ENCODE measurements around the gene LRSAM1.

GRCh38 chr9:127448112-127448805 lies 3.1 kb upstream of the LRSAM1 start:
- TF ChIP-seq ZBTB7A (IDR thresholded peaks at IDR 0.05; ENCODE audit: low read depth) (no peak), EP300 (IDR thresholded peaks at IDR 0.05; ENCODE audit: borderline replicate concordance) (no peak)
